Lower leg skin (tissue), 3 donors: ENCODE measurements around the gene GPR139.

Experiments used
- CTCF ChIP-seq, 3 donors: fragments of 450-650 bp; IDR thresholded peaks; one replicate each; pipeline ENCODE4 v1.5.1; 2016; ENCODE audit warnings: antibody characterized with exemption in 3 of 3, mild to moderate bottlenecking in 3 of 3, moderate library complexity in 2 of 3
- POLR2A ChIP-seq, 2 donors: fragments of 450-650 bp; IDR thresholded peaks; one replicate each; pipeline ENCODE4 v1.6.1; 2016 to 2017; ENCODE audit warnings: antibody characterized with exemption in 2 of 2, mild to moderate bottlenecking in 1 of 2, moderate library complexity in 1 of 2

- TF ChIP-seq CTCF (IDR thresholded peaks at IDR 0.05) (no peak), POLR2A (IDR thresholded peaks at IDR 0.05) (no peak)
Observed at GRCh38 chr16:20004931-20005330, 68.8 kb downstream of the GPR139 start.
